Measurements from ENCODE around the gene EVC2. TPM values are rescaled to one million over a fixed set of nuclear protein-coding genes. Genes with fewer than 3 reads are reported as not detected.

Gene EVC2
- total RNA-seq, 1 donor from 2014 or later: 7.4 TPM

DNA sequence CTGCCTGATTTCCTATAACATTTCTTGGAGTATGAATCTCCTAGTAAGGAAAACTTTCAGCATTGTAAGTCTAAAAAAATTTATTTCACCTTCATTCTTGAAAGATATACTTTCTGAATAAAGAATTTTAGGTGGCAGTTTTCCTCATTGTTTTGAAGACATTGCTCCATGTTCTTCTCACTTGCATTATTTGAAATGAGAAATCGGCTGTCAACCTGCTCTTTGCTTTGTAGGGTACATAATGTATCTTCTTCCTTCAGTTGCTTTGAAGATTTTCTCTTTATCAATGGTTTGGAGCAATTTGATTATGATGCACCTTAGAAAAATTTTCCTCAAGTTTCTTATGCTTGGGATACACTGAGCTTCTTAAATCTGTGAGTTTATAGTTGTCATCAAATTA lies 120.3 kb downstream of the EVC2 start:
- Mint-ChIP-seq H3K4me3 (ENCODE audit: unreplicated experiment) (no peak overlapping the region), H3K9me3 (ENCODE audit: unreplicated experiment) (peaks cover 7% of the 10 kb centered on the region), H3K27ac (ENCODE audit: unreplicated experiment) (no peak overlapping the region), H3K36me3 (ENCODE audit: low read depth, unreplicated experiment) (peaks cover 61% of the 10 kb centered on the region), H3K27me3 (ENCODE audit: unreplicated experiment) (no peaks in the 10 kb centered on the region), H3K4me1 (ENCODE audit: unreplicated experiment) (no peaks in the 10 kb centered on the region)
- TF ChIP-seq, protein P1, sequence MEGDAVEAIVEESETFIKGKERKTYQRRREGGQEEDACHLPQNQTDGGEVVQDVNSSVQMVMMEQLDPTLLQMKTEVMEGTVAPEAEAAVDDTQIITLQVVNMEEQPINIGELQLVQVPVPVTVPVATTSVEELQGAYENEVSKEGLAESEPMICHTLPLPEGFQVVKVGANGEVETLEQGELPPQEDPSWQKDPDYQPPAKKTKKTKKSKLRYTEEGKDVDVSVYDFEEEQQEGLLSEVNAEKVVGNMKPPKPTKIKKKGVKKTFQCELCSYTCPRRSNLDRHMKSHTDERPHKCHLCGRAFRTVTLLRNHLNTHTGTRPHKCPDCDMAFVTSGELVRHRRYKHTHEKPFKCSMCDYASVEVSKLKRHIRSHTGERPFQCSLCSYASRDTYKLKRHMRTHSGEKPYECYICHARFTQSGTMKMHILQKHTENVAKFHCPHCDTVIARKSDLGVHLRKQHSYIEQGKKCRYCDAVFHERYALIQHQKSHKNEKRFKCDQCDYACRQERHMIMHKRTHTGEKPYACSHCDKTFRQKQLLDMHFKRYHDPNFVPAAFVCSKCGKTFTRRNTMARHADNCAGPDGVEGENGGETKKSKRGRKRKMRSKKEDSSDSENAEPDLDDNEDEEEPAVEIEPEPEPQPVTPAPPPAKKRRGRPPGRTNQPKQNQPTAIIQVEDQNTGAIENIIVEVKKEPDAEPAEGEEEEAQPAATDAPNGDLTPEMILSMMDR (IDR thresholded peaks at IDR 0.05; ENCODE audit: unreplicated experiment): no peak
- DNase-seq (ENCODE audit: low spot score): no peak

DNA sequence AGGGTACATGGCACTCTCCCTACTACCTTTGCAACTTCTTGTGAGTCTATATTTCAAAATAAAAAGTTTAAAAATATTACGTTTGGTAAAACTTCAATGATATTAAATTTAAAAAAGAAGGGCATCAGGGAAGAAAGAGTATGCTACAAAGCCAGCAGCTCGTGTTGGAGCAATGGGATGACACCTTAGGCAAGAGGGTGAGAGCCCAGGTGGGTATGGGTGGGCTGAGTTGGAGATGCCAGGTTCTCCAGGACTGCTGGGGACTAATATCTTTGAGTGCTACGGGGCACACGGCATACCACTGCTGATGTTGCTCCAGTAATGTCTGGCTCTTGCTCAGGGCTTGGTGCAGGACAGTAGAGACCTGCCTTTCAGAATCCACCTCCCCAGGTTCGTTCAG lies 132.4 kb downstream of the EVC2 start:
- Mint-ChIP-seq H3K9me3 (ENCODE audit: unreplicated experiment) (peaks cover 1% of the 10 kb centered on the region), H3K36me3 (ENCODE audit: low read depth, unreplicated experiment) (peaks cover 38% of the 10 kb centered on the region), H3K27me3 (ENCODE audit: unreplicated experiment) (peaks cover 2% of the 10 kb centered on the region), H3K4me3 (ENCODE audit: unreplicated experiment) (no peak overlapping the region), H3K4me1 (ENCODE audit: unreplicated experiment) (peaks cover 7% of the 10 kb centered on the region), H3K27ac (ENCODE audit: unreplicated experiment) (no peak overlapping the region)
- TF ChIP-seq, protein P1 (IDR thresholded peaks at IDR 0.05; ENCODE audit: unreplicated experiment): no peak
- no peak for DNase-seq (ENCODE audit: low spot score)

DNA sequence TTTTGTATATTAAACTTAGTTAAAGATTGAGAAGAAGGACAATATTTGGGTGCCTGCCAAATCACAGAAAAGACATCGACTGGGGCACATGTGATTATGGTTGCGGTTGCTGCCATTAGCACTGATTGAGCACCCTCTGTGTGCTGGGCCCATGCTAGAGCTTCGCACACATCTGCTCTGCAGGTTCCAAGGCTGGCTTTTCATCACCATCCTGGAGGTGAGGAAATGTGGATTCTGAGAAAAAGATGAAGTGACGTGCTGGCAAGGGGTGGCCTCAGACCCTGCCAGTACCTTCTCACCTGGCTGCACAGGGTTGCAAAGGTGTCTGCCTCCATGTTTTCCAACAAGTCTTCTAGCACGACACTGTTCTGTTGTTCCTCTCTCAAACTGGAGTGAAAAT lies 134.0 kb downstream of the EVC2 start:
- H3K4me1 Mint-ChIP-seq (ENCODE audit: unreplicated experiment): peaks cover 7% of the 10 kb centered on the region
- TF ChIP-seq, protein P1 (IDR thresholded peaks at IDR 0.05; ENCODE audit: unreplicated experiment): no peak

DNA sequence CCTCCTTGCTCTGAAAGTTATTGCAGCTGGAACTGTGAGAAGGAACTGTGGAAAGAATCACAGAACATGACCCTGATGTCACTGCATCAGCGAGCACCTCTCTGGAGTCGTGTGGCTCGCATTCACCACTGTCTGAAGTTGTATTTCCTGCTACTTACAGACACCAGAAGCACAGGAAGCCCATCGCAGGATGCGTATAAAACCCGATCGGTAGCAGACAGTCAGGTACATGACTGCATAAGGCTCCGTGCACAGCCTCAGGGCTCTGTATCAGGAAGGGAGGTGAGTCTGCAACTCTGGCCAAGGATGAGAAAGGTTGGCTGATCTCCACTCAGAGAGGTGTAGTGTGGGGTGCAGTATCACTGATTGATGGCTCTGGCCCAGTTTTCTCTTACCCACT lies 134.4 kb downstream of the EVC2 start:
- Mint-ChIP-seq H3K27ac (ENCODE audit: unreplicated experiment) (no peak overlapping the region), H3K4me3 (ENCODE audit: unreplicated experiment) (no peak overlapping the region), H3K36me3 (ENCODE audit: low read depth, unreplicated experiment) (peaks cover 30% of the 10 kb centered on the region), H3K4me1 (ENCODE audit: unreplicated experiment) (peaks cover 7% of the 10 kb centered on the region), H3K9me3 (ENCODE audit: unreplicated experiment) (no peaks in the 10 kb centered on the region), H3K27me3 (ENCODE audit: unreplicated experiment) (peaks cover 5% of the 10 kb centered on the region)
- no peak for DNase-seq (ENCODE audit: low spot score)
- TF ChIP-seq, protein P1 (IDR thresholded peaks at IDR 0.05; ENCODE audit: unreplicated experiment): no peak

More for the DNA sequence above, 134.0 kb downstream of the EVC2 start:
- H3K4me3 Mint-ChIP-seq (ENCODE audit: unreplicated experiment): no peak overlapping the region
- H3K27me3 Mint-ChIP-seq (ENCODE audit: unreplicated experiment): peaks cover 5% of the 10 kb centered on the region
- H3K36me3 Mint-ChIP-seq (ENCODE audit: low read depth, unreplicated experiment): peaks cover 34% of the 10 kb centered on the region
- DNase-seq (ENCODE audit: low spot score): no peak
- H3K27ac Mint-ChIP-seq (ENCODE audit: unreplicated experiment): no peak overlapping the region
- no peaks in the 10 kb centered on the region for H3K9me3 Mint-ChIP-seq (ENCODE audit: unreplicated experiment)

DNA sequence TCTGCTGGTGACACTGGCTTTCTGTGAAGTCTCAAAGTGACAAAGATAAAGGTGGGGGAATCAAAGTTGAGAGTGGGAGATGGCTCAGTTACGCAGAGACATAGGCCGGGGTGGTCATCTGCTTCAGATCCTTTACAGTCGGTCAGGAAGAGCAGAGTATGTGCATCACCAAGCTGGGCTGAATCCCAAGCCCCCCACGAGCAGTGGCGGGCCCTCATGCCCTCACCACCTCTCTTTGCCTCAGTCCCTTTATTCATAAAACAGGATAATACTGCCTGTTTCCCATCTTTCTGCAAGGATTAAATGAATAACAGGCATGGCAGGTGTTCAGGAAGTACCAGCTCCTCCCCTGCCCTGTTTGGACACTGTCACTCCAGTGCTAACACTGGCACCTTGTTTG lies 135.6 kb downstream of the EVC2 start:
- peak overlapping the region; percentile 19 for H3K4me3 Mint-ChIP-seq (ENCODE audit: unreplicated experiment)
- TF ChIP-seq, protein P1 (IDR thresholded peaks at IDR 0.05; ENCODE audit: unreplicated experiment): no peak
- H3K27ac Mint-ChIP-seq (ENCODE audit: unreplicated experiment): no peak overlapping the region
- no peaks in the 10 kb centered on the region for H3K9me3 Mint-ChIP-seq (ENCODE audit: unreplicated experiment)
- peaks cover 25% of the 10 kb centered on the region for H3K36me3 Mint-ChIP-seq (ENCODE audit: low read depth, unreplicated experiment)
- no peak for DNase-seq (ENCODE audit: low spot score)
- H3K4me1 Mint-ChIP-seq (ENCODE audit: unreplicated experiment): peaks cover 7% of the 10 kb centered on the region
- peaks cover 6% of the 10 kb centered on the region for H3K27me3 Mint-ChIP-seq (ENCODE audit: unreplicated experiment)

Data from endothelial cell (in vitro differentiated cells).